Measurements from ENCODE around the gene GPC1.

GPC1 gene

DNA sequence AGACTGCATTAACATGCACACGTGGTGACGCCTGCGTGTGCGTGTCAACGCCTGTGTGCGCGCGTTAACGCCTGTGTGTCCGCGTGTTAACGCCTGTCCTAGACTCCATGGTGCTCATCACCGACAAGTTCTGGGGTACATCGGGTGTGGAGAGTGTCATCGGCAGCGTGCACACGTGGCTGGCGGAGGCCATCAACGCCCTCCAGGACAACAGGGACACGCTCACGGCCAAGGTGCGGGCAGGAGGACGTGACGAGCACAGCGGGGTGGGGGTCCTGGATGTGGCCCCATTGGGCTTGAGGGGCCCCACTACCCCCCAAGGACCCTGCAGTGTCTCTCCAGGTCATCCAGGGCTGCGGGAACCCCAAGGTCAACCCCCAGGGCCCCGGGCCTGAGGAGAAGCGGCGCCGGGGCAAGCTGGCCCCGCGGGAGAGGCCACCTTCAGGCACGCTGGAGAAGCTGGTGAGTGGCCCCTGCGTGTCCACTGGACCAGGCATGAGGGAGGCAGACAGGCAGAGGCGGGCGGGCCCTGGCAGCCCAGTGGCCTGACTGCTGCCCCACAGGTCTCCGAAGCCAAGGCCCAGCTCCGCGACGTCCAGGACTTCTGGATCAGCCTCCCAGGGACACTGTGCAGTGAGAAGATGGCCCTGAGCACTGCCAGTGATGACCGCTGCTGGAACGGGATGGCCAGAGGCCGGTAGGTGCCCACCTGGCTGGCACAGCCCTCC is 29.2 kb downstream of the GPC1 start:
- no peak overlapping the region for H3K4me3 ChIP-seq (ENCODE audit: low read length)
- no peak for DNase-seq (ENCODE audit: low read depth)
- TF ChIP-seq, protein P1, sequence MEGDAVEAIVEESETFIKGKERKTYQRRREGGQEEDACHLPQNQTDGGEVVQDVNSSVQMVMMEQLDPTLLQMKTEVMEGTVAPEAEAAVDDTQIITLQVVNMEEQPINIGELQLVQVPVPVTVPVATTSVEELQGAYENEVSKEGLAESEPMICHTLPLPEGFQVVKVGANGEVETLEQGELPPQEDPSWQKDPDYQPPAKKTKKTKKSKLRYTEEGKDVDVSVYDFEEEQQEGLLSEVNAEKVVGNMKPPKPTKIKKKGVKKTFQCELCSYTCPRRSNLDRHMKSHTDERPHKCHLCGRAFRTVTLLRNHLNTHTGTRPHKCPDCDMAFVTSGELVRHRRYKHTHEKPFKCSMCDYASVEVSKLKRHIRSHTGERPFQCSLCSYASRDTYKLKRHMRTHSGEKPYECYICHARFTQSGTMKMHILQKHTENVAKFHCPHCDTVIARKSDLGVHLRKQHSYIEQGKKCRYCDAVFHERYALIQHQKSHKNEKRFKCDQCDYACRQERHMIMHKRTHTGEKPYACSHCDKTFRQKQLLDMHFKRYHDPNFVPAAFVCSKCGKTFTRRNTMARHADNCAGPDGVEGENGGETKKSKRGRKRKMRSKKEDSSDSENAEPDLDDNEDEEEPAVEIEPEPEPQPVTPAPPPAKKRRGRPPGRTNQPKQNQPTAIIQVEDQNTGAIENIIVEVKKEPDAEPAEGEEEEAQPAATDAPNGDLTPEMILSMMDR (conservative IDR thresholded peaks at IDR 0.05; ENCODE audit: low read depth, low read length) = no peak

GRCh38 chr2:240465268-240465764 is 29.9 kb downstream of the GPC1 start:
- no peak overlapping the region for H3K4me3 ChIP-seq (ENCODE audit: low read length)
- DNase-seq (ENCODE audit: low read depth) = no peak
- TF ChIP-seq, protein P1 (conservative IDR thresholded peaks at IDR 0.05; ENCODE audit: low read depth, low read length) = no peak

GRCh38 chr2:240465765-240466578 is 30.5 kb downstream of the GPC1 start:
- H3K4me3 ChIP-seq (ENCODE audit: low read length) = no peak overlapping the region

GRCh38 chr2:240466579-240467148 is 31.2 kb downstream of the GPC1 start:
- DNase-seq (ENCODE audit: low read depth) = no peak
- H3K4me3 ChIP-seq (ENCODE audit: low read length) = no peak overlapping the region
- TF ChIP-seq, protein P1 (conservative IDR thresholded peaks at IDR 0.05; ENCODE audit: low read depth, low read length) = no peak

More at GRCh38 chr2:240465765-240466578, 30.5 kb downstream of the GPC1 start:
- no peak for DNase-seq (ENCODE audit: low read depth)
- TF ChIP-seq, protein P1 (conservative IDR thresholded peaks at IDR 0.05; ENCODE audit: low read depth, low read length) = no peak

GRCh38 chr2:240467149-240467642 is 31.7 kb downstream of the GPC1 start:
- DNase-seq (ENCODE audit: low read depth) = no peak
- H3K4me3 ChIP-seq (ENCODE audit: low read length) = no peak overlapping the region
- TF ChIP-seq, protein P1 (conservative IDR thresholded peaks at IDR 0.05; ENCODE audit: low read depth, low read length) = no peak

DNA sequence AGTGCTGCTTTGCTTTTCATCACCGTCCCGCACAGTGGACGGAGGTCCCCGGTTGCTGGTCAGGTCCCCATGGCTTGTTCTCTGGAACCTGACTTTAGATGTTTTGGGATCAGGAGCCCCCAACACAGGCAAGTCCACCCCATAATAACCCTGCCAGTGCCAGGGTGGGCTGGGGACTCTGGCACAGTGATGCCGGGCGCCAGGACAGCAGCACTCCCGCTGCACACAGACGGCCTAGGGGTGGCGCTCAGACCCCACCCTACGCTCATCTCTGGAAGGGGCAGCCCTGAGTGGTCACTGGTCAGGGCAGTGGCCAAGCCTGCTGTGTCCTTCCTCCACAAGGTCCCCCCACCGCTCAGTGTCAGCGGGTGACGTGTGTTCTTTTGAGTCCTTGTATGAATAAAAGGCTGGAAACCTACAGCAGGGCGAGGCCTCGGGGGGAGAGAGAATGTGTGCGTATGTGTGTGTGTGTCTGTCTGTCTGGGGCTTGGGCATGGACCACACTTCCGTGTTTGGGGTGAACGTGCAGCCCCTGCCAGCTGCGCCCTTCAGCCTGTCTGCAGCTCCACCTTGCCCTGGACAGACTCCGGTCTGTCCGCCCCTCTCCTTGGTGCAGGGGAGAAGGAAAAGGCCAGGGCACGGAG is 32.3 kb downstream of the GPC1 start:
- DNase-seq (ENCODE audit: low read depth) = no peak
- TF ChIP-seq, protein P1 (conservative IDR thresholded peaks at IDR 0.05; ENCODE audit: low read depth, low read length) = no peak
- no peak overlapping the region for H3K4me3 ChIP-seq (ENCODE audit: low read length)

All from retinal pigment epithelial cell (primary cell).